Stimulated activated CD8-positive, alpha-beta memory T cell treated with anti-CD3 and anti-CD28 coated beads, Interleukin-4, amount 100 ng/mL, for 1 hour (primary cell): Measurements from ENCODE around the gene COL19A1.
"Not testable (repeated sequence)": the region's sequence is repeated elsewhere in the genome, so short reads cannot be mapped to it uniquely, and the experiment has no call there.

Experiments used
- DNase-seq, 2 donors: peaks; one replicate each; pipeline ENCODE4 v3.0.0-alpha.2; 2020; ENCODE audit warnings: low read depth in 2 of 2, low spot score in 1 of 2

The COL19A1 gene

GRCh38 chr6:69866351-69866769 is at the start of gene COL19A1:
TSS of gene COL19A1 (plus strand) at chr6:69866556. CDS start at chr6:69879568, 13,012 bp downstream.
- no peak for DNase-seq

GRCh38 chr6:69816569-69816968 is 49.8 kb upstream of the COL19A1 start:
- DNase-seq = no peak

- no peak for DNase-seq
Measured at GRCh38 chr6:69817358-69817757, 49.0 kb upstream of the COL19A1 start.

- no peak for DNase-seq
Measured at GRCh38 chr6:69818223-69818930, 48.0 kb upstream of the COL19A1 start.

- no peak for DNase-seq
Measured at GRCh38 chr6:69819138-69819537, 47.2 kb upstream of the COL19A1 start.

GRCh38 chr6:69820018-69820417 is 46.3 kb upstream of the COL19A1 start:
- no peak for DNase-seq

- DNase-seq = no peak
Measured at GRCh38 chr6:69820438-69820837, 45.9 kb upstream of the COL19A1 start.

- not testable (repeated sequence) for DNase-seq
Measured at GRCh38 chr6:69824355-69824754, 42.0 kb upstream of the COL19A1 start.

- no peak for DNase-seq
Measured at GRCh38 chr6:69825904-69826303, 40.5 kb upstream of the COL19A1 start.

- no peak for DNase-seq
Measured at GRCh38 chr6:69827276-69827893, 39.0 kb upstream of the COL19A1 start.

- no peak for DNase-seq
Measured at GRCh38 chr6:69832558-69832957, 33.8 kb upstream of the COL19A1 start.

GRCh38 chr6:69835414-69836179 is 30.8 kb upstream of the COL19A1 start:
- DNase-seq = no peak

- DNase-seq = no peak
Measured at GRCh38 chr6:69841862-69842261, 24.5 kb upstream of the COL19A1 start.

GRCh38 chr6:69843189-69843588 is 23.2 kb upstream of the COL19A1 start:
- no peak for DNase-seq

GRCh38 chr6:69846312-69846711 is 20.0 kb upstream of the COL19A1 start:
- DNase-seq = no peak

GRCh38 chr6:69846770-69847491 is 19.4 kb upstream of the COL19A1 start:
- no peak for DNase-seq

GRCh38 chr6:69847492-69847788 is 18.9 kb upstream of the COL19A1 start:
- no peak for DNase-seq

- DNase-seq = no peak
Measured at GRCh38 chr6:69848552-69848951, 17.8 kb upstream of the COL19A1 start.

GRCh38 chr6:69852706-69853105 is 13.7 kb upstream of the COL19A1 start:
- DNase-seq = no peak

- no peak for DNase-seq
Measured at GRCh38 chr6:69861986-69862385, 4.4 kb upstream of the COL19A1 start.

GRCh38 chr6:69863766-69864165 is 2.6 kb upstream of the COL19A1 start:
- no peak for DNase-seq

GRCh38 chr6:69865126-69865525 is 1.2 kb upstream of the COL19A1 start:
- DNase-seq = no peak
